HPDE6-E6E7 (cell line): Measurements from ENCODE around the gene P2RX7.
A peak's percentile ranks its signal among the peaks of the same experiment; 100 is the strongest.

Experiments
- DNase-seq: peaks from one replicate; pipeline ENCODE4 v3.0.0; 2011; ENCODE audit warnings: missing footprints; ENCODE audit errors: extremely low spot score

Gene P2RX7

DNA sequence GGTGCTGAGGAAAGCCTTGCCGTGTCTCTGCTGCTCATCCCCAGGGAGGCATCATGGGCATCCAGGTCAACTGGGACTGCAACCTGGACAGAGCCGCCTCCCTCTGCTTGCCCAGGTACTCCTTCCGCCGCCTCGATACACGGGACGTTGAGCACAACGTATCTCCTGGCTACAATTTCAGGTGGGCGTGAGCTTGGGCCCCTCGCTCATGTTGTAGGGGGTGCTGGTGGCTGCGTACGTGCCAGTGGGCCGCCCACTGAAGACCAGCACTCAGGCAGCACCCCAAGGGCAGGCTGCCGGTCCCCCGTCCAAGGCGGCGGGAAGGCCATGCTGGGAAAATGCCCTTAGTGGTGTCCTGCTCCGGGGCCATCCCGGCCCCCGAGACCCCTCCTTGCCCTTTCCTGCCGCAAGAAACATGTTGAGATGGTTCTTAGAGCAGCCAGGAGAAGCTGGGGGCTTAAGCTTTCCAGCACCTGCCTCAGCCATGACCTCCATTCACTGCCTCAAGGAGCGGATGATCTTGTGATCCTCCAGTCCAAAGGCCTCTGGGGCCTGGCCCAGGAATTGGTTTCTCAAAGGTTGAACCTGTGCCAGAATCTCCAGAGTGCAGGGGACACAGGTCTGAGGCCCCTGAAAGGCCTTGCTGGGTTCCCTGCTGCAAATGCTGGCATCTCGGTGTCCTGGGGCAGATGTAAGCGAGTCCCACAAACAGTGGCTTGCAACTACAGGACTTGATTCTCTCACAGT, 96.4 kb downstream of the P2RX7 start:
- DNase-seq = no peak

DNA sequence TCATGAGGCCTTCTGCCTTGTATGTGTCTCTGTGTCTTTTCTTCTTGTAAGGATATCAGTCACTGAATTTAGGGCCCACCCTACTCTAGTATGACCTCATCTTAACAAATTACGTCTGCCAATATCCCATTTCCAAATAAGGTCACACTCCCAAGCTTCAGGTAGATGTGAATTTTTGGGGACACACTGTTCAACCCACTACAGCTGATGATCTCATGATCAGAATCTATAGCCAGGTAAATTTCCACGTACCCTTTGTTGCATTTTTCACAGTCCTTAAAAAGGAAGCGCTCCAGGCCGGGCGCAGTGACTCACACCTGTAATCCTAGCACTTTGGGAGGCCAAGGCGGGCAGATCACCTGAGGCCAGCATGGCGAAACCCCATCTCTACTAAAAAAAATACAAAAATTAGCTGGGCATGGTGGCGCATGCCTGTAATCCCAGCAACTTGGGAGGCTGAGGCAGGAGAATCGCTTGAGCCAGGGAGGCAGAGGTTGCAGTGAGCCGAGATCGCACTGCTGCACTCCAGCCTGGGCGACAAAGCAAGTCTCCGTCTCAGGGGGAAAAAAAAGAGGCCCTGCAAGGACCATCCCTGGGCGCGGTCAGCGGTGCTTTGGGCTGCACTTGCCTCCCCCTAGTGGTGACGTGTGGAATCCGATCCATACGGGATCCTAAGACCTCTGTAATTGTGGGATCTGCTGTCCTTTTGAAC, 97.3 kb downstream of the P2RX7 start:
- peak; percentile 70 for DNase-seq

DNA sequence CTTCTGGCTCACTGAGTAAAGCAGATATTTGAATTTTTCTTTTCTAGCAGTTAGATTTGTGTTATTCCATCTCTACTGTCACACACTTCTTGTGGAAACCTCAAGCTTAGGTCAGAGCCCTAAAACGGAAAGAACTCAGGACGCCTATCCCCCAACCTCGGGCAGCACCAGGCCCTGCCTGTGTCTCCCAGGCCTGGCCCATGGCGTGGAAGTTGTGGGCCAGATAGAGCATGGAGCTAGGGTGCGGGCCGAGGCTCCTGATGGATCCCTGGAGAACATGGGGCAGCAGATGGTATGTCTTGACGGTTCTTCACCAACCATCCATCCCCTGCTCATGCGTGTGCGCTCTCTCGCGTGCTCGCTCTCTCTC, 97.8 kb downstream of the P2RX7 start:
- no peak for DNase-seq

DNA sequence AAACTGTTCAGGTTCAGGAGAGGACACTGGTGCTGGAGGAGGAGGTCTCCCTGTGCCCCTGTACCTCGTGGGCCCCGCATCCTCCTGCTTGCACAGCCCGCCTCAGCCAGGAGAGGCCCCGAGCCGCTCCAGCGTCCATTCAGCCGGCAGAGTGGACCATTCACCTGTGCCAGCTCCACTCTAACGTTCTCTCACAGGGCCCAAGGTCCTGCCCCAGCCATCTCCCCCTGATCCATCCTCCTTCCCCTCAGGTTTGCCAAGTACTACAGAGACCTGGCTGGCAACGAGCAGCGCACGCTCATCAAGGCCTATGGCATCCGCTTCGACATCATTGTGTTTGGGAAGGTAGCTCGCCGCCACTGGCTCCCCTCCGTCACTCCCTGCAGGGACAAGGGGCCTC, 99.5 kb downstream of the P2RX7 start:
- DNase-seq = no peak

DNA sequence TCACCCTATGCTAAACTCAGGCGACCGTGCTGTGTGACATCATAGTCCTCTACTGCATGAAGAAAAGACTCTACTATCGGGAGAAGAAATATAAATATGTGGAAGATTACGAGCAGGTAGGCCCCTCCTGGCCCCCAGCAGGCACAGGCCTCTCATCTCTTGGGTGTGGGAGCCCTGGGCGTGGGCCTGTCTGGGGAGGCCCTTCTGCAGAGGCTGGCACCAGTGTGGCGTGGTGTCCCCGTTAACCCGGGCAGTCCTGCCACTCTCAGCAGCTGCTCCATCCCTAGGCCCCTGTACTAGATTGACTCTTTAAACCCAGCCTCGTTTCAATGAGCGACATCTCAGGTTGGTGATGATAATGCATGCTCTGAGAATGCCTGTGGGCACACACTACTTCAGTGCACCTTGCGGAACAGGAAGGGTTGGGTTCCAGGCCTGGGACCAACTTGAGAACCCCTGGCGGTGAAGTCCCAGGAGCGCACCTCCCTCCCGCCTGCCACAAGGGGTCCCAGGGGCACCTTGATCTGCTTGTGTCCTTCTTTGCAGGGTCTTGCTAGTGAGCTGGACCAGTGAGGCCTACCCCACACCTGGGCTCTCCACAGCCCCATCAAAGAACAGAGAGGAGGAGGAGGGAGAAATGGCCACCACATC, 100.4 kb downstream of the P2RX7 start:
- no peak for DNase-seq

DNA sequence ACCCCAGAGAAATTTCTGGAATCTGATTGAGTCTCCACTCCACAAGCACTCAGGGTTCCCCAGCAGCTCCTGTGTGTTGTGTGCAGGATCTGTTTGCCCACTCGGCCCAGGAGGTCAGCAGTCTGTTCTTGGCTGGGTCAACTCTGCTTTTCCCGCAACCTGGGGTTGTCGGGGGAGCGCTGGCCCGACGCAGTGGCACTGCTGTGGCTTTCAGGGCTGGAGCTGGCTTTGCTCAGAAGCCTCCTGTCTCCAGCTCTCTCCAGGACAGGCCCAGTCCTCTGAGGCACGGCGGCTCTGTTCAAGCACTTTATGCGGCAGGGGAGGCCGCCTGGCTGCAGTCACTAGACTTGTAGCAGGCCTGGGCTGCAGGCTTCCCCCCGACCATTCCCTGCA, 100.9 kb downstream of the P2RX7 start:
- no peak for DNase-seq

DNA sequence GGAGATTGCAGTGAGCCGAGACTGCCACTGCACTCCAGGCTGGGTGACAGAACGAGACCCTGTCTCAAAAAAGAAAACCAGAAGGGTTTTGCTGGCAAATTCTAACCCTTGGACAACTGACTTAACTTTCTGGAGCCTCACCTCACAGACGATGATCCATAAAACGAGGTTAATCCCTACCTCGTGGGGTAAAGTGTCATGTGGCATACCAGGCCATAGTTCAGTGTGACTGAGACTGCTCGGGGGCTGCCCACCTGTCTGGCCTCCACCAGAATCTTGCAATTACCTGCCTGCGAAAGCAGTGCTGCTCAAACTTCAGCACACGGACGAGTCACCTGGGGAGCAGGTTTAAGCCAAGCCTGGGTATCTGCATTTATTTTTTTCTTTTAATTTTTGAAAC, 104.1 kb downstream of the P2RX7 start:
- DNase-seq = no peak

DNA sequence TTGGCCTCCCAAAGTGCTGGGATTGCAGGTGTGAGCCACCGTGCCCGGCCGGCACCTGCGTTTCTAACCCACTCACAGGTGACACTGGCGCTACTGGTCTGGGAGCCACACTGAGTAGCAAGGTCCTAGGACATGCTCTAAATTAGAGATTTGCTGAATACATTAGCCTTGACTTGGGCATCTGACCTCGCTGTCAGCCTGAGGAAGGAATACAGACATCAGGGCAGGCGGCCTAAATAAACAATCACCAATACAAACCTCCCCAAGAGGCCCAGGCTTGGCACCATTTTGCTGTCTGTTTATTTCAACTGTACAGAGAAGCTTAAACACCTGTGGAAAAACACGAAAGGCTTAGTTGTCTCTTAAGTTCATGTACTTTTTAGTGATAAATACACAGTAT, 104.7 kb downstream of the P2RX7 start:
- no peak for DNase-seq
